Stimulated activated CD4-positive, alpha-beta T cell treated with anti-CD3 and anti-CD28 coated beads, TNF-alpha, amount 100 ng/mL, for 48 hours (primary cell): ENCODE results near the gene MOB3A.
A peak's percentile ranks its signal among the peaks of the same experiment; 100 is the strongest.

Experiments used
- DNase-seq, 3 donors: peaks; one replicate each; pipeline ENCODE4 v3.0.0-alpha.2; 2020; ENCODE audit warnings: low read depth in 3 of 3

MOB3A gene

GRCh38 chr19:2046046-2046907, 49.8 kb downstream of the MOB3A start:
- DNase-seq, result no peak

GRCh38 chr19:2045501-2046045, 50.6 kb downstream of the MOB3A start:
- no peak for DNase-seq

GRCh38 chr19:2044709-2045500, 51.2 kb downstream of the MOB3A start:
- DNase-seq, result no peak

- DNase-seq, result no peak
These were observed 52.0 kb downstream of the MOB3A start for GRCh38 chr19:2043961-2044708.

- DNase-seq, result no peak
These were observed 52.9 kb downstream of the MOB3A start for GRCh38 chr19:2043251-2043641.

GRCh38 chr19:2042485-2043250, 53.5 kb downstream of the MOB3A start:
- no peak for DNase-seq

- DNase-seq, result peak; percentile 99
These were observed 54.2 kb downstream of the MOB3A start for GRCh38 chr19:2041683-2042484.

GRCh38 chr19:2041433-2041682, 54.8 kb downstream of the MOB3A start:
- no peak for DNase-seq

GRCh38 chr19:2040647-2041432, 55.3 kb downstream of the MOB3A start:
- no peak for DNase-seq

GRCh38 chr19:2039959-2040646, 56.0 kb downstream of the MOB3A start:
- no peak for DNase-seq

GRCh38 chr19:2039089-2039958, 56.8 kb downstream of the MOB3A start:
- DNase-seq, result no peak

GRCh38 chr19:2038284-2039088, 57.6 kb downstream of the MOB3A start:
- no peak for DNase-seq

- DNase-seq, result no peak
These were observed 58.4 kb downstream of the MOB3A start for GRCh38 chr19:2037651-2038255.

- DNase-seq, result no peak
These were observed 59.7 kb downstream of the MOB3A start for GRCh38 chr19:2036424-2036823.

- DNase-seq, result no peak
These were observed 60.5 kb downstream of the MOB3A start for GRCh38 chr19:2035590-2035991.

- peak; percentile 56 to 76 (median 73) for DNase-seq
These were observed 61.2 kb downstream of the MOB3A start for GRCh38 chr19:2034729-2035589.
